Right atrium auricular region (tissue), 2 donors: ENCODE results near the gene LRRK1. TPM values are rescaled to one million over a fixed set of nuclear protein-coding genes. Genes with fewer than 3 reads are reported as not detected.

Source experiments
- DNase-seq: peaks from one replicate; pipeline ENCODE4 v3.0.0-alpha.2; 2019; ENCODE audit warnings: low spot score
- H3K27ac ChIP-seq, 2 donors: fragments of 200-600 bp; sonication (generic); 1 replicate in 1 of 2; 2 replicates in 1 of 2; pipeline ENCODE4 v1.5.1; 2016 to 2019
- H3K27me3 ChIP-seq, 2 donors: fragments of 200-600 bp; sonication (generic); one replicate each; pipeline versions ENCODE4 v1.5.1 to v1.6.0; 2017 to 2019
- H3K36me3 ChIP-seq: fragments of 200-600 bp; sonication (generic); one replicate; pipeline ENCODE4 v1.5.1; 2016
- H3K4me1 ChIP-seq, 2 donors: fragments of 200-600 bp; sonication (generic); one replicate each; pipeline versions ENCODE4 v1.5.1 to v1.6.0; 2017 to 2019
- H3K4me3 ChIP-seq, 2 donors: fragments of 200-600 bp; sonication (generic); 1 replicate in 1 of 2; 2 replicates in 1 of 2; pipeline ENCODE4 v1.5.1; 2017 to 2019; ENCODE audit warnings: mild to moderate bottlenecking in 1 of 2, moderate library complexity in 1 of 2
- H3K9me3 ChIP-seq, 2 donors: fragments of 200-600 bp; sonication (generic); one replicate each; pipeline ENCODE4 v1.5.1; 2019
- CTCF ChIP-seq, 2 donors: fragments of 200-600 bp; sonication (generic); IDR thresholded peaks; one replicate each; pipeline ENCODE4 v1.5.1; 2019; ENCODE audit warnings: antibody characterized with exemption in 2 of 2
- total RNA-seq, 2 donors: library from RNA; depleted of rRNA; stranded (reverse); fragments of >200 nt; gene quantifications; one replicate each; pipeline ENCODE4 v1.1.0, GENCODE V29; 2016

LRRK1 gene
- total RNA-seq, 2 donors from 2014 or later, result 1.9 to 4.4 TPM

- H3K4me1 ChIP-seq, result peaks cover 0 to 40% of the 10 kb centered on the region in 2 donors
- no peak overlapping the region for H3K4me3 ChIP-seq
- no peaks in the 10 kb centered on the region for H3K9me3 ChIP-seq
- no peak for DNase-seq
- H3K36me3 ChIP-seq, result no peaks in the 10 kb centered on the region
- H3K27me3 ChIP-seq, result no peaks in the 10 kb centered on the region
- no peak overlapping the region for H3K27ac ChIP-seq
- TF ChIP-seq CTCF (IDR thresholded peaks at IDR 0.05), result no peak
These were observed 169.1 kb downstream of the LRRK1 start for GRCh38 chr15:101088271-101088670.

- Histone ChIP-seq H3K36me3 (no peaks in the 10 kb centered on the region), H3K4me3 (peak overlapping the region in 1 of 2 donors; percentile 33), H3K9me3 (no peaks in the 10 kb centered on the region), H3K4me1 (peaks cover 0 to 40% of the 10 kb centered on the region in 2 donors), H3K27ac (no peak overlapping the region), H3K27me3 (no peaks in the 10 kb centered on the region)
- TF ChIP-seq CTCF (IDR thresholded peaks at IDR 0.05), result peak; percentile 100
- DNase-seq, result no peak
These were observed 169.8 kb downstream of the LRRK1 start for GRCh38 chr15:101088788-101089578.

GRCh38 chr15:101089579-101090427 is 170.6 kb downstream of the LRRK1 start:
- peaks cover 0 to 40% of the 10 kb centered on the region in 2 donors for H3K4me1 ChIP-seq
- no peak for DNase-seq
- peak overlapping the region; percentile 33 to 76 for H3K27ac ChIP-seq
- no peaks in the 10 kb centered on the region for H3K9me3 ChIP-seq
- TF ChIP-seq CTCF (IDR thresholded peaks at IDR 0.05), result no peak
- H3K4me3 ChIP-seq, result no peak overlapping the region
- H3K36me3 ChIP-seq, result no peaks in the 10 kb centered on the region
- H3K27me3 ChIP-seq, result no peaks in the 10 kb centered on the region

- DNase-seq, result no peak
- Histone ChIP-seq H3K27ac (peak overlapping the region; percentile 33 to 76), H3K36me3 (no peaks in the 10 kb centered on the region), H3K27me3 (no peaks in the 10 kb centered on the region), H3K9me3 (no peaks in the 10 kb centered on the region), H3K4me1 (peaks cover 0 to 40% of the 10 kb centered on the region in 2 donors), H3K4me3 (no peak overlapping the region)
- no peak for TF ChIP-seq CTCF (IDR thresholded peaks at IDR 0.05)
These were observed 171.3 kb downstream of the LRRK1 start for GRCh38 chr15:101090428-101090790.

GRCh38 chr15:101091080-101092017 is 172.2 kb downstream of the LRRK1 start:
- DNase-seq, result peak; percentile 82
- peaks cover 0 to 40% of the 10 kb centered on the region in 2 donors for H3K4me1 ChIP-seq
- peak overlapping the region; percentile 73 to 76 for H3K27ac ChIP-seq
- no peak for TF ChIP-seq CTCF (IDR thresholded peaks at IDR 0.05)
- H3K9me3 ChIP-seq, result no peaks in the 10 kb centered on the region
- no peak overlapping the region for H3K4me3 ChIP-seq
- no peaks in the 10 kb centered on the region for H3K36me3 ChIP-seq
- no peaks in the 10 kb centered on the region for H3K27me3 ChIP-seq
